ENCODE measurements around the gene RELN.
"Not testable (repeated sequence)": the region's sequence is repeated elsewhere in the genome, so short reads cannot be mapped to it uniquely, and the experiment has no call there.

RELN gene

DNA sequence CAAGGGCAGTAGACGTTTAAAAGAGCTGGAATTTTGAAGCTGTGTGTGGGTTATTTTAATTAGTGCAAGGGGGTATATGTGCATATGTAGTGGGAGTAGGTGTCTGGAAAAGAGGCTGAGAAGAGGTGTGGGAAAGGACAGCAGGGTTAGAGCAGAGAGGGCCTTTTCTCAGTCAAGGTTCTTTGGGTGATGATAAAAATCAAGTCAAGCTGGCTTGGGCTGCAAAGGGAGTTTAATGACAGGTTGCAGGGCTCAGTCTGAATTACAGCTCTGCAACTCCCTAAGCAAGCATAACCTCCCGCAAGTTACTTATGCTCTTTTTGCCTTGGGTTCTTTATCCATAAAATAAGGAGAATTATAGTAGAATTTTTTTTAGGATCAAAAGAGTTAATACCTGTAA, 83.5 kb downstream of the RELN start:
- no peak overlapping the region for H3K4me3 ChIP-seq
- no peak for TF ChIP-seq CTCF (IDR thresholded peaks at IDR 0.05)
- DNase-seq (ENCODE audit: low spot score) = no peak
- H3K27ac ChIP-seq = no peak overlapping the region

DNA sequence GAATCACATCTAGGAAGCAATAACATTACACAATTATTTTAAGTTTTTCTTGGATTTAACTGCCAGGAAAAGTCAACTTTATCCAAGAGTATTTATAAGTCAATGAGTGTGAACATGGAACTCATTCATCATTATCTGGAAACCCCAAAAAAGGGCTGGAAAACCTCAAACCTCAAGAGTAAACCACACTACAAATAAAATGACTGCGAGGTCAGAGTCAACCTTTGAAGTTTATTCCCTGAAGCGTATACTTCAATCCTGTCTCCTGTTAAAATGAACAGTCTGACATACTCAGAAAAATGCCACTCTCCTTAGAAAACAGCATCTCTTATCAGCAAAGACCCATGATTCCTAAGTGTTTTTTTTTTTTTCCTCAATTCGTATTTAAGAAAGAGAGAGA, 86.5 kb downstream of the RELN start:
- Histone ChIP-seq H3K4me3 (no peak overlapping the region), H3K27ac (no peak overlapping the region)
- TF ChIP-seq CTCF (IDR thresholded peaks at IDR 0.05) = no peak
- DNase-seq (ENCODE audit: low spot score) = no peak

DNA sequence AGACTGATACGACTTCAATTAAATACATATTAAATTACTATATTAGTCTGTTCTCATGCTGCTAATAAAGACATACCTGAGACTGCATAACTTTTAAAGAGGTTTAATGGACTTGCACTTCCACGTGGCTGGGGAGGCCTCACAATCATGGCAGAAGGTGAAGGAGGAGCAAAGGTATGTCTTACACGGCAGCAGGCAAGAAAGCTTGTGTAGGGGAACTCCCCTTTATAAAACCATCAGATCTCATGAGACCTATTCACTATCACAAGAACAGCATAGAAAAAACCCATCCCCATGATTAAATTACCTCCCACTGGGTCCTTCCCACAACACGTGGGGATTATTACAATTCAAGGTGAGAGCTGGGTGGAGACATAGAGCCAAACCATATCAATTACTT, 92.6 kb downstream of the RELN start:
- not testable (repeated sequence) for H3K4me3 ChIP-seq; H3K27ac ChIP-seq; DNase-seq (ENCODE audit: low spot score)

DNA sequence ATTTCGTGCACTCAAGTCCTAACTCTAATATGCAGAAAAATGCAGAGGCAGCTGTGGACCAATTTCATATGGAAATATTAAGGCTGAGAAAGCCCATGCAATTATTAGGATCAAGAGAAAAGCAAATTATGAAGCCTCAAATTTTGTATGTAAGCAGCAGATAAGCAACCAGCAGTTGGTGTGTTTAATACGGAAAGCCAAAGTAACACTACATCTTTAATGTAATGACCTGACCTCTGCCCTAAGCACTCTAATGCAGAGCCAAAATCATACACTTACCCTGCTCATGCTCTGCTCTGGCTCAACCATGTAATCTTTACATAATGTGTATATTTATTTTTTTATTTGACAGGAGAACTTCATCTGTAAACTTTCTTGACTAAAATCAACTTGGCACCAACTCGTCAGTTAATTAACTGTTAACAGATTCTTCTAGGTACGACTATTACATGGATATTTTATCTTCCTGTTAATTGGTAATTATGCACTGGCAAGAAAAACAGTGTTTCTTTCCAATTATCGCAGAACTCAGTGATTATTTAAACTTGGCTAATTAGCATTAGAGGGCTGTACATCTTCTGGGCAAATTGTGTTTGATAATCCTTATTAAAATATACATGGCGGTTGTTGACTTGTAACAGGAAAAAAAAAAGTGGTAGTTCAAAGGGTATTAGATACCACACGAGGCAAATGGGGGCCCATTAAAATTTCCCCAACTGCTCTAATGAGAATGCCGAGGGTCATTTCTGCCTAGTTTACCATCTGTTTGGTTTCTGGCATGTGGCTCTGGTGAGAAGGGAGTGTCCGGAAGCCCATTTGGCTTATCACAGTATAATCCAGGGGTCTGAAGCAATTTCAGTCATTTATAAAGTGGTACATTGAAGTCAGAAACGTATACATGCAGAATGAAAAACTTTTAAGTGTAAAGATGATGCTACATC, 94.5 kb downstream of the RELN start:
- no peak overlapping the region for H3K4me3 ChIP-seq
- TF ChIP-seq CTCF (IDR thresholded peaks at IDR 0.05) = no peak
- H3K27ac ChIP-seq = no peak overlapping the region
- no peak for DNase-seq (ENCODE audit: low spot score)

GRCh38 chr7:103893350-103893749, 96.1 kb downstream of the RELN start:
- Histone ChIP-seq H3K4me3 (no peak overlapping the region), H3K27ac (no peak overlapping the region)
- TF ChIP-seq CTCF (IDR thresholded peaks at IDR 0.05) = no peak
- no peak for DNase-seq (ENCODE audit: low spot score)

- Histone ChIP-seq H3K27ac (no peak overlapping the region), H3K4me3 (no peak overlapping the region)
- no peak for TF ChIP-seq CTCF (IDR thresholded peaks at IDR 0.05)
- DNase-seq (ENCODE audit: low spot score) = no peak
These were observed 100.0 kb downstream of the RELN start for GRCh38 chr7:103889451-103889850.

GRCh38 chr7:103888603-103889153, 100.8 kb downstream of the RELN start:
- Histone ChIP-seq H3K4me3 (no peak overlapping the region), H3K27ac (no peak overlapping the region)
- no peak for DNase-seq (ENCODE audit: low spot score)
- no peak for TF ChIP-seq CTCF (IDR thresholded peaks at IDR 0.05)
